DND-41 (cell line): ENCODE data around the gene UBASH3B.

Experiments used
- EZH2 ChIP-seq: IDR thresholded peaks from 3 replicates; pipeline ENCODE4 v1.6.1; 2012; ENCODE audit warnings: borderline replicate concordance, low read depth, mild to moderate bottlenecking, moderate library complexity, low read length, inconsistent platforms; ENCODE audit not compliant: severe bottlenecking
- TF ChIP-seq, protein P1 (sequence below): IDR thresholded peaks from 2 replicates; pipeline ENCODE4 v1.5.1; 2012; ENCODE audit warnings: borderline replicate concordance, low read length, moderate library complexity, mild to moderate bottlenecking; ENCODE audit not compliant: poor library complexity, severe bottlenecking; ENCODE audit errors: extremely low read depth

DNA sequence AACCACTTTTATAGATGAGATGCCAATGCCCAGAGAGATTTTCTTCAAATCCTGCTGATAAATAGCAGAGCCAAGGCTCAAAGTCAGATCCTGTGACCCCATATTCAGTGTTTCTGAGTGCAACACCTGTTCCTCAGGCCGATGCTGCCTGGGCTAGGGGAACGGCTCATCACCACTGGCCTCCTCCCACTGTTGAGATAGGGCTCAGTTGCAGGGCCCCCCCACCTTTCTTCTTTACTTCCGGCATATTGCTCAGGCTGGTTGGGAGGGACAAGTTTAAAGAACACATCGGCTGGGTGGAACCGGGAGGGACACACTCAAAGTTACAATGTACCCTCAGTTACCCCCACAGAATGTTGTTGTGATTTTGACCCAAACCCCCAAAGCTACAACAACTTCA lies 94.5 kb downstream of the UBASH3B start:
- TF ChIP-seq EZH2 = no peak
- TF ChIP-seq, protein P1, sequence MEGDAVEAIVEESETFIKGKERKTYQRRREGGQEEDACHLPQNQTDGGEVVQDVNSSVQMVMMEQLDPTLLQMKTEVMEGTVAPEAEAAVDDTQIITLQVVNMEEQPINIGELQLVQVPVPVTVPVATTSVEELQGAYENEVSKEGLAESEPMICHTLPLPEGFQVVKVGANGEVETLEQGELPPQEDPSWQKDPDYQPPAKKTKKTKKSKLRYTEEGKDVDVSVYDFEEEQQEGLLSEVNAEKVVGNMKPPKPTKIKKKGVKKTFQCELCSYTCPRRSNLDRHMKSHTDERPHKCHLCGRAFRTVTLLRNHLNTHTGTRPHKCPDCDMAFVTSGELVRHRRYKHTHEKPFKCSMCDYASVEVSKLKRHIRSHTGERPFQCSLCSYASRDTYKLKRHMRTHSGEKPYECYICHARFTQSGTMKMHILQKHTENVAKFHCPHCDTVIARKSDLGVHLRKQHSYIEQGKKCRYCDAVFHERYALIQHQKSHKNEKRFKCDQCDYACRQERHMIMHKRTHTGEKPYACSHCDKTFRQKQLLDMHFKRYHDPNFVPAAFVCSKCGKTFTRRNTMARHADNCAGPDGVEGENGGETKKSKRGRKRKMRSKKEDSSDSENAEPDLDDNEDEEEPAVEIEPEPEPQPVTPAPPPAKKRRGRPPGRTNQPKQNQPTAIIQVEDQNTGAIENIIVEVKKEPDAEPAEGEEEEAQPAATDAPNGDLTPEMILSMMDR = no peak
